Activated T-helper 1 cell treated with anti-CD3 and anti-CD28 coated beads, Interleukin-12 subunit alpha, Interleukin-12 subunit beta, Interleukin-2, Interleukin-4 antibody, amounts not matched to agents 30 ng/mL and 10 ng/mL and 1 ng/mL, durations not matched to agents 14 hours and 24 hours and 36 hours (primary cell): ENCODE data around the gene JAKMIP3. TPM values are rescaled to one million over a fixed set of nuclear protein-coding genes. Genes with fewer than 3 reads are reported as not detected.

Experiments used
- total RNA-seq: library from RNA; stranded (reverse); gene quantifications from 2 replicates; pipeline ENCODE4 v1.2.3, GENCODE V29; 2022

The JAKMIP3 gene
- total RNA-seq, 1 donor from 2014 or later = 1.1 TPM

Other genes with a start within 250 kb of the JAKMIP3 start
- 37.6 and 38.4 TPM in 2 replicates for gene PPP2R2D, start 164.9 kb upstream of the JAKMIP3 start, total RNA-seq
- 43.0 and 48.9 TPM in 2 replicates for gene BNIP3, start 84.0 kb upstream of the JAKMIP3 start, total RNA-seq
- 24.1 and 24.7 TPM in 2 replicates for gene DPYSL4, start 121.0 kb downstream of the JAKMIP3 start, total RNA-seq
- gene STK32C, start 242.0 kb downstream of the JAKMIP3 start, total RNA-seq = 14.6 and 15.5 TPM in 2 replicates